ENCODE data around the gene POC1A. TPM values are rescaled to one million over a fixed set of nuclear protein-coding genes. Genes with fewer than 3 reads are reported as not detected.

The POC1A gene
- total and polyA plus RNA-seq, 12 donors: 0.44 to 3.5 (median 1.1) TPM

- Histone ChIP-seq H3K4me3 (no peak overlapping the region), H3K36me3 (peaks cover 0 to 54% (median 0%) of the 10 kb centered on the region in 9 donors), H3K4me1 (peaks cover 0 to 12% (median 4%) of the 10 kb centered on the region in 9 donors), H3K27ac (no peak overlapping the region), H3K9me3 (no peaks in the 10 kb centered on the region), H3K27me3 (no peaks in the 10 kb centered on the region)
- WGBS, 2 donors: 93 to 95% methylated on average over 11 of the region's 11 CpGs
- intact Hi-C loops (cut with DNase I): loop anchor here (1.0 to 5.0 kb wide), 13 partner anchors 88 to 203 kb away; partner anchors contain the start of genes DUSP7 (in 2 of the 10), PARP3 (in 2 of the 10) and RRP9 (in 1 of the 10)
- no peak for TF ChIP-seq CTCF (IDR thresholded peaks at IDR 0.05)
- ATAC-seq (no peak), DNase-seq (no peak)
Observed at GRCh38 chr3:52144796-52145735, 9.2 kb downstream of the POC1A start.

- H3K9me3 ChIP-seq: no peaks in the 10 kb centered on the region
- 72% methylated on average over 3 of the region's 3 CpGs for WGBS, 2 donors
- ATAC-seq (peak; percentile 67 to 89 (median 81)), DNase-seq (peak; percentile 79 to 88)
- peaks cover 0 to 47% (median 0%) of the 10 kb centered on the region in 9 donors for H3K36me3 ChIP-seq
- H3K27me3 ChIP-seq: no peaks in the 10 kb centered on the region
- no peak overlapping the region for H3K4me3 ChIP-seq
- no peak overlapping the region for H3K27ac ChIP-seq
- peak; percentile 96 to 99 (median 97) for TF ChIP-seq CTCF (IDR thresholded peaks at IDR 0.05)
- intact Hi-C loops (cut with DNase I): loop anchor here (1.0 to 5.0 kb wide), 12 partner anchors 87 to 202 kb away; partner anchors contain the start of genes DUSP7 (in 2 of the 10), PARP3 (in 2 of the 10) and RRP9 (in 1 of the 10)
- H3K4me1 ChIP-seq: peaks cover 0 to 21% (median 4%) of the 10 kb centered on the region in 9 donors
Observed at GRCh38 chr3:52144034-52144795, 10.0 kb downstream of the POC1A start.

GRCh38 chr3:52143616-52144015 is 10.6 kb downstream of the POC1A start:
- Histone ChIP-seq H3K36me3 (peaks cover 0 to 41% (median 0%) of the 10 kb centered on the region in 9 donors), H3K4me1 (peaks cover 0 to 22% (median 4%) of the 10 kb centered on the region in 9 donors), H3K27me3 (no peaks in the 10 kb centered on the region), H3K4me3 (no peak overlapping the region), H3K9me3 (no peaks in the 10 kb centered on the region), H3K27ac (no peak overlapping the region)
- 91 to 94% methylated on average over 3 of the region's 3 CpGs for WGBS, 2 donors
- ATAC-seq (no peak), DNase-seq (no peak)
- intact Hi-C loops (cut with DNase I): loop anchor here (1.0 to 5.0 kb wide), 12 partner anchors 86 to 201 kb away; partner anchors contain the start of genes DUSP7 (in 2 of the 10), PARP3 (in 2 of the 10) and RRP9 (in 1 of the 10)
- no peak for TF ChIP-seq CTCF (IDR thresholded peaks at IDR 0.05)

GRCh38 chr3:52143156-52143555 is 11.1 kb downstream of the POC1A start:
- peaks cover 0 to 22% (median 4%) of the 10 kb centered on the region in 9 donors for H3K4me1 ChIP-seq
- intact Hi-C loops (cut with DNase I): loop anchor here in 6 of 10 donors (5.0 kb wide), 4 partner anchors 86 to 201 kb away; partner anchors contain the start of genes DUSP7 (in 2 of the 6), PARP3 (in 1 of the 6) and RRP9 (in 1 of the 6)
- no peak for TF ChIP-seq CTCF (IDR thresholded peaks at IDR 0.05)
- H3K9me3 ChIP-seq: no peaks in the 10 kb centered on the region
- peaks cover 0 to 37% (median 0%) of the 10 kb centered on the region in 9 donors for H3K36me3 ChIP-seq
- H3K27ac ChIP-seq: no peak overlapping the region
- DNase-seq (no peak), ATAC-seq (no peak)
- H3K27me3 ChIP-seq: no peaks in the 10 kb centered on the region
- no peak overlapping the region for H3K4me3 ChIP-seq
- 98 to 100% methylated on average over 4 of the region's 4 CpGs for WGBS, 2 donors
